ENCODE measurements around the gene KLHL25. TPM values are rescaled to one million over a fixed set of nuclear protein-coding genes. Genes with fewer than 3 reads are reported as not detected.

Gene KLHL25
- total and polyA plus RNA-seq, 2 of the 13 experiments (the other 11 are each of a cell fraction or from before 2014, with no cell fraction given), result 3.7 to 8.2 TPM

DNA sequence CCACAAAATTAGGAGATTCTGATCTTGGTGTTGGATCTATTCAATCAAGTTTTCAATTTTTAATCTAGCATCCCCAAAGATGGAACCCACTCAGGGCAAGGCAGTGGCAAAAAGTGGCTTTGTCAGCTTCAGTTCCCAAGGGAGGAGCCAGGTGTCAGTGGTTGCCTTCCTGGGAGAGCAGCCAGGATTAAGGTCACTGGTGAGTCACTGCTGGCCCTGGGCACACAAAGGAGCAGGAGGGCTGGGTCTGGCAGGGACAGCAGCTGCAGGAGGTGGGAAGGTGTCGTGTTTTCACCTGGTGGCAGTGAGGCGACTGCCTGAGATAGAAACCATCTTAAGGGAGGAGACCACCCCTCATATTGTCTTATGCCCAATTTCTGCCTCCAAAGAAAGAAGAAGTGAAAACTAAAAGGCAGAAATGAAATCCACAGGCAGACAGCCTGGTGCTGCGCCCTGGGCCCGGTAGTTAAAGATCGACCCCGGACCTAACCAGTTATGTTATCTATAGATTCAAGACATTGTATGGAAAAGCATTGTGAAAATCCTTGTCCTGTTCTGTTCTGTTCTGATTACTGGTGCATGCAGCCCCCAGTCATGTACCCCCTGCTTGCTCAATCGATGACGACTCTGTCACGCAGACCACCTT, 5.9 kb upstream of the KLHL25 start (continued):
- no peak for TF ChIP-seq REXO4 (CRISPR knock-in tag; IDR thresholded peaks at IDR 0.05; ENCODE audit: borderline replicate concordance)
- peak; percentile 63 for TF ChIP-seq XRCC5 (optimal IDR thresholded peaks at IDR 0.05; ENCODE audit: low read length)
- TF ChIP-seq, protein P1, sequence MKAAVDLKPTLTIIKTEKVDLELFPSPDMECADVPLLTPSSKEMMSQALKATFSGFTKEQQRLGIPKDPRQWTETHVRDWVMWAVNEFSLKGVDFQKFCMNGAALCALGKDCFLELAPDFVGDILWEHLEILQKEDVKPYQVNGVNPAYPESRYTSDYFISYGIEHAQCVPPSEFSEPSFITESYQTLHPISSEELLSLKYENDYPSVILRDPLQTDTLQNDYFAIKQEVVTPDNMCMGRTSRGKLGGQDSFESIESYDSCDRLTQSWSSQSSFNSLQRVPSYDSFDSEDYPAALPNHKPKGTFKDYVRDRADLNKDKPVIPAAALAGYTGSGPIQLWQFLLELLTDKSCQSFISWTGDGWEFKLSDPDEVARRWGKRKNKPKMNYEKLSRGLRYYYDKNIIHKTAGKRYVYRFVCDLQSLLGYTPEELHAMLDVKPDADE (CRISPR knock-in tag; IDR thresholded peaks at IDR 0.05), result no peak
- TF ChIP-seq ZFYVE20 (CRISPR knock-in tag; IDR thresholded peaks at IDR 0.05; ENCODE audit: borderline replicate concordance, low read depth), result no peak
- TF ChIP-seq, protein P2, sequence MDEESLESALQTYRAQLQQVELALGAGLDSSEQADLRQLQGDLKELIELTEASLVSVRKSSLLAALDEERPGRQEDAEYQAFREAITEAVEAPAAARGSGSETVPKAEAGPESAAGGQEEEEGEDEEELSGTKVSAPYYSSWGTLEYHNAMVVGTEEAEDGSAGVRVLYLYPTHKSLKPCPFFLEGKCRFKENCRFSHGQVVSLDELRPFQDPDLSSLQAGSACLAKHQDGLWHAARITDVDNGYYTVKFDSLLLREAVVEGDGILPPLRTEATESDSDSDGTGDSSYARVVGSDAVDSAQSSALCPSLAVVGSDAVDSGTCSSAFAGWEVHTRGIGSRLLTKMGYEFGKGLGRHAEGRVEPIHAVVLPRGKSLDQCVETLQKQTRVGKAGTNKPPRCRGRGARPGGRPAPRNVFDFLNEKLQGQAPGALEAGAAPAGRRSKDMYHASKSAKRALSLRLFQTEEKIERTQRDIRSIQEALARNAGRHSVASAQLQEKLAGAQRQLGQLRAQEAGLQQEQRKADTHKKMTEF (CRISPR knock-in tag; IDR thresholded peaks at IDR 0.05), result 0 out of 2 replicates have a peak, but pooled peaks have one; percentile 30
- no peak for TF ChIP-seq RCOR2 (CRISPR knock-in tag; IDR thresholded peaks at IDR 0.05)
- no peak for TF ChIP-seq ZNF446 (CRISPR knock-in tag; IDR thresholded peaks at IDR 0.05)
- TF ChIP-seq ZNF350 (CRISPR knock-in tag; IDR thresholded peaks at IDR 0.05; ENCODE audit: borderline replicate concordance, low read depth), result no peak
- TF ChIP-seq, protein P3, sequence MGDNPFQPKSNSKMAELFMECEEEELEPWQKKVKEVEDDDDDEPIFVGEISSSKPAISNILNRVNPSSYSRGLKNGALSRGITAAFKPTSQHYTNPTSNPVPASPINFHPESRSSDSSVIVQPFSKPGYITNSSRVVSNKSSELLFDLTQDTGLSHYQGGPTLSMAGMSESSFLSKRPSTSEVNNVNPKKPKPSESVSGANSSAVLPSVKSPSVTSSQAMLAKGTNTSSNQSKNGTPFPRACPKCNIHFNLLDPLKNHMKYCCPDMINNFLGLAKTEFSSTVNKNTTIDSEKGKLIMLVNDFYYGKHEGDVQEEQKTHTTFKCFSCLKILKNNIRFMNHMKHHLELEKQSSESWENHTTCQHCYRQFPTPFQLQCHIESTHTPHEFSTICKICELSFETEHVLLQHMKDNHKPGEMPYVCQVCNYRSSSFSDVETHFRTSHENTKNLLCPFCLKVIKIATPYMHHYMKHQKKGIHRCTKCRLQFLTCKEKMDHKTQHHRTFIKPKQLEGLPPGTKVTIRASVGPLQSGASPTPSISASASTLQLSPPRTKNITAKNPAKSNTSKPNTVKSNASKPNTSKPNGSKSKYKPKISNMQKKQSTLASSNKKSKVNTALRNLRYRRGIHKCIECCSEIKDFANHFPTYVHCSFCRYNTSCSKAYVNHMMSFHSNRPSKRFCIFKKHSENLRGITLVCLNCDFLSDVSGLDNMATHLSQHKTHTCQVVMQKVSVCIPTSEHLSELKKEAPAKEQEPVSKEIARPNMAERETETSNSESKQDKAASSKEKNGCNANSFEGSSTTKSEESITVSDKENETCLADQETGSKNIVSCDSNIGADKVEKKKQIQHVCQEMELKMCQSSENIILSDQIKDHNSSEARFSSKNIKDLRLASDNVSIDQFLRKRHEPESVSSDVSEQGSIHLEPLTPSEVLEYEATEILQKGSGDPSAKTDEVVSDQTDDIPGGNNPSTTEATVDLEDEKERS (CRISPR knock-in tag; IDR thresholded peaks at IDR 0.05), result no peak
- peak; percentile 49; the same call in 1 of the 2 replicates for TF ChIP-seq RXRA (CRISPR knock-in tag; IDR thresholded peaks at IDR 0.05)
- TF ChIP-seq, protein P4, sequence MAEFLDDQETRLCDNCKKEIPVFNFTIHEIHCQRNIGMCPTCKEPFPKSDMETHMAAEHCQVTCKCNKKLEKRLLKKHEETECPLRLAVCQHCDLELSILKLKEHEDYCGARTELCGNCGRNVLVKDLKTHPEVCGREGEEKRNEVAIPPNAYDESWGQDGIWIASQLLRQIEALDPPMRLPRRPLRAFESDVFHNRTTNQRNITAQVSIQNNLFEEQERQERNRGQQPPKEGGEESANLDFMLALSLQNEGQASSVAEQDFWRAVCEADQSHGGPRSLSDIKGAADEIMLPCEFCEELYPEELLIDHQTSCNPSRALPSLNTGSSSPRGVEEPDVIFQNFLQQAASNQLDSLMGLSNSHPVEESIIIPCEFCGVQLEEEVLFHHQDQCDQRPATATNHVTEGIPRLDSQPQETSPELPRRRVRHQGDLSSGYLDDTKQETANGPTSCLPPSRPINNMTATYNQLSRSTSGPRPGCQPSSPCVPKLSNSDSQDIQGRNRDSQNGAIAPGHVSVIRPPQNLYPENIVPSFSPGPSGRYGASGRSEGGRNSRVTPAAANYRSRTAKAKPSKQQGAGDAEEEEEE (CRISPR knock-in tag; IDR thresholded peaks at IDR 0.05; ENCODE audit: borderline replicate concordance), result no peak
- TF ChIP-seq, protein P5, sequence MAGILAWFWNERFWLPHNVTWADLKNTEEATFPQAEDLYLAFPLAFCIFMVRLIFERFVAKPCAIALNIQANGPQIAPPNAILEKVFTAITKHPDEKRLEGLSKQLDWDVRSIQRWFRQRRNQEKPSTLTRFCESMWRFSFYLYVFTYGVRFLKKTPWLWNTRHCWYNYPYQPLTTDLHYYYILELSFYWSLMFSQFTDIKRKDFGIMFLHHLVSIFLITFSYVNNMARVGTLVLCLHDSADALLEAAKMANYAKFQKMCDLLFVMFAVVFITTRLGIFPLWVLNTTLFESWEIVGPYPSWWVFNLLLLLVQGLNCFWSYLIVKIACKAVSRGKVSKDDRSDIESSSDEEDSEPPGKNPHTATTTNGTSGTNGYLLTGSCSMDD (CRISPR knock-in tag; IDR thresholded peaks at IDR 0.05), result no peak
- no peak for TF ChIP-seq NR2C2 (CRISPR knock-in tag; IDR thresholded peaks at IDR 0.05; ENCODE audit: borderline replicate concordance)
- TF ChIP-seq, protein P6, sequence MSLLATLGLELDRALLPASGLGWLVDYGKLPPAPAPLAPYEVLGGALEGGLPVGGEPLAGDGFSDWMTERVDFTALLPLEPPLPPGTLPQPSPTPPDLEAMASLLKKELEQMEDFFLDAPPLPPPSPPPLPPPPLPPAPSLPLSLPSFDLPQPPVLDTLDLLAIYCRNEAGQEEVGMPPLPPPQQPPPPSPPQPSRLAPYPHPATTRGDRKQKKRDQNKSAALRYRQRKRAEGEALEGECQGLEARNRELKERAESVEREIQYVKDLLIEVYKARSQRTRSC (CRISPR knock-in tag; IDR thresholded peaks at IDR 0.05; ENCODE audit: low read depth), result no peak
- TF ChIP-seq ZNF292 (CRISPR knock-in tag; IDR thresholded peaks at IDR 0.05; ENCODE audit: borderline replicate concordance, low read depth), result peak; percentile 69; the same call in 1 of the 2 replicates
- TF ChIP-seq, protein P7, sequence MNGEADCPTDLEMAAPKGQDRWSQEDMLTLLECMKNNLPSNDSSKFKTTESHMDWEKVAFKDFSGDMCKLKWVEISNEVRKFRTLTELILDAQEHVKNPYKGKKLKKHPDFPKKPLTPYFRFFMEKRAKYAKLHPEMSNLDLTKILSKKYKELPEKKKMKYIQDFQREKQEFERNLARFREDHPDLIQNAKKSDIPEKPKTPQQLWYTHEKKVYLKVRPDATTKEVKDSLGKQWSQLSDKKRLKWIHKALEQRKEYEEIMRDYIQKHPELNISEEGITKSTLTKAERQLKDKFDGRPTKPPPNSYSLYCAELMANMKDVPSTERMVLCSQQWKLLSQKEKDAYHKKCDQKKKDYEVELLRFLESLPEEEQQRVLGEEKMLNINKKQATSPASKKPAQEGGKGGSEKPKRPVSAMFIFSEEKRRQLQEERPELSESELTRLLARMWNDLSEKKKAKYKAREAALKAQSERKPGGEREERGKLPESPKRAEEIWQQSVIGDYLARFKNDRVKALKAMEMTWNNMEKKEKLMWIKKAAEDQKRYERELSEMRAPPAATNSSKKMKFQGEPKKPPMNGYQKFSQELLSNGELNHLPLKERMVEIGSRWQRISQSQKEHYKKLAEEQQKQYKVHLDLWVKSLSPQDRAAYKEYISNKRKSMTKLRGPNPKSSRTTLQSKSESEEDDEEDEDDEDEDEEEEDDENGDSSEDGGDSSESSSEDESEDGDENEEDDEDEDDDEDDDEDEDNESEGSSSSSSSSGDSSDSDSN (CRISPR knock-in tag; IDR thresholded peaks at IDR 0.05), result no peak

All from HepG2 (cell line).